Hippocampal formation (tissue), 2 donors: ENCODE measurements around the gene EDRF1.
"Not testable (repeated sequence)": the region's sequence is repeated elsewhere in the genome, so short reads cannot be mapped to it uniquely, and the experiment has no call there.

ENCODE experiments used
- DNase-seq, 2 donors: peaks; one replicate each; lab custom pipeline; 2025; lab: John Stamatoyannopoulos, UW

Gene EDRF1

DNA sequence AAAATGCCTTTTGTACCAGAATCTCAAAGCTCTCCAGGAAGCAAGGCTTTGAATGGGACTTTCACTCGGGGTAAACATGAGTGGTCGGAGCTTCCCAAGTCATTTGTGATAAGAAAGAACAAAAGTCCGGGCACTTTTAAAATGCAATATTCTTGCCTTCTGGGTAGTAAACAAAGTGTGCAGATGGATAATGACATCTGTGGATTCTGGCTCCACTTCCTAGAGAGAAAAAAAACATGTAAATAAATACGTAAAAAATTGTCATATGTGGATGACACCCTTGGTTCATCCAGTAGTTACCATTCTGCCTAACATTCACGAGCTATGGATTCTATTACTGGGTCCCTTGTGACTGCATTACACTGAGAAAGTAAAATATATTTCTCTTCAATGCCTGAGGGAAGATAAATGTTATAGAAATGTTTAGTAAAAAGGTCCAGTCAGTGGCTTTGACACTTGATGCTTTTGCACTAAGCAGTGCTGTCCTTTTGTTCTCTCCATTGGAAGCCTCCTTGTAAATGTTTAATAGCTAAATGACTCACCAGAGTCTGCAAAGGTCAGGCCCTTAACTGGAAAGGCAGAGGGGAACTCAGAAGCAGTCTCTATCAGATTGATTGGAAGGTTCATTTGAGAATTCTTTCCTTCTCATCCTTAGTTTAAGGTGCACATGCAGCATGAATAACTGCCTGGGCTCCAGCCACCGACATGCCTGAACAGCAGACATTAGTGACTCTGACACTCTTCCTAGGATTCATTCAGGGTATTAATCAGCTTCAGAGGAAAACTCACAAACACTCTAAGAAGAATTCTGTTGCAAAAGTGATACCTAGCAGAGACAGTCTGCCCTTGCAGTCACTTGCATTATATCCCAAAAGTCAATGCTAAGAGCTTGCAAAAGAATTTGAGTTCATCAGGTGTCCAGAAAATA, 11.7 kb upstream of the EDRF1 start:
- DNase-seq = no peak

DNA sequence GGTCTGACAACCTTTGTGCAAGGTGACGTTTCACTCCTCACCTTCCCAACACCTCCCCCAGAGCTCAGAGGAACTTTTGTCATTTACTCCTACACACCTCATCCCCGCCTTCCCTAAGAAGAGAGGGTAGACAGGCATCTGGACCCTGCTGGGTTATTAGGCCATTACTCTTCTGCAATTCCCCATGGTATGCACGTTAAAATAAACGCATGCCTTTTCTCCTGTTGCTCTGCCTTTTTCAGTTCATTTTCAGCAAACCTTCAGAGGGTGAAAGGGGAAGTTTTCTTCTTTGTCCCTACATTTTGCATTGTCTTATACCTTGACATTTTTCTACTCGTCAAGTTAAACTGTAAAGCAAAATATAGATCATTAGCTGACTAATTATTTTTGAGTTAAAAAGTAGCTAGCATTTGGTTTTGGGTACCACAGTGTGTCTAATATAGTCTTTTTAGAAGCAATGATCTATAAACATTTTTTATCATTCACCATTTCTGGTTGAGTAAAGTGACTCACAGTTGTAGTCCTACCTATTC, 10.5 kb upstream of the EDRF1 start:
- DNase-seq = no peak

DNA sequence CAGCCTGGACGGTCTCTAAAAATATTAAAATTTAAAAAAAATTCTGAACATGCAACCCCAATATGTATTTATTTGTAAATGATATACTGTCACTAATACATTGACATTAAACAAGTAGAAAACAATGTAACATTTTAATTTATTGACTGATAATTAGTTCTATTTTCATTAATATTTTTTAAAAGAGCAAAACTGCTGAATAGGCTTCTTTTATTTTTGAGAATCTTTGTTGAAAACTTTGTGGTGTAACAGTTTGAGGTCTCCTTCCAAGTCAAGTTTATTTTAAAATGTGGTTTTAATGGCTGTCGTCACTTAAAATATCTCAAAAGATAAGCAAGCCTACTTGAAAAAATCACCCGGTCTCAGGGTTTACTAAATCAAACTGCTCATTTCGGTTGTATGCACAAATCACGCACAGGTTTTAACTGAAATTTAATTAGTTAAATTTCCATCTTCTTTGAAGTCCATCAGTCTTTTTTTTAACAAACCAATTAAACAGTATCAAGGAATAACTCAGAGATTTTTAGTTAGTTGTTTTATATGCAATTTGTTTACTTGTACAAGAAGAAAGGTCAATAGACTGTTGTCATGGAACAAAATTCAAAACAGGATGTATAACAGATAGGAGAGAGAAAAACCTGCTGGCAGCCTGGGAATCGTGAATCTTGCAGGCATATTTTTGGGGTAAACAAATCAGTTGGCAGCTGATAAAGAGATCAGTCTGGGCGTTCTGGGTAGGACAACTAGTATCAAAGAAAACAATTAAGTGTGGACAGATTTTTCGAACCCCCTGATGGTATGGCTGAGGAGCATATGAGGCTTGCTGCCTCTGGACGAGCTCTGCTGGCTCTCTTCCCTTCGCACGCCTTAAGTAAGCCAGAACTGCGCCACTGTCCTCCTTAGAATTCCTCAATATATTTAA, 9.7 kb upstream of the EDRF1 start:
- no peak for DNase-seq

DNA sequence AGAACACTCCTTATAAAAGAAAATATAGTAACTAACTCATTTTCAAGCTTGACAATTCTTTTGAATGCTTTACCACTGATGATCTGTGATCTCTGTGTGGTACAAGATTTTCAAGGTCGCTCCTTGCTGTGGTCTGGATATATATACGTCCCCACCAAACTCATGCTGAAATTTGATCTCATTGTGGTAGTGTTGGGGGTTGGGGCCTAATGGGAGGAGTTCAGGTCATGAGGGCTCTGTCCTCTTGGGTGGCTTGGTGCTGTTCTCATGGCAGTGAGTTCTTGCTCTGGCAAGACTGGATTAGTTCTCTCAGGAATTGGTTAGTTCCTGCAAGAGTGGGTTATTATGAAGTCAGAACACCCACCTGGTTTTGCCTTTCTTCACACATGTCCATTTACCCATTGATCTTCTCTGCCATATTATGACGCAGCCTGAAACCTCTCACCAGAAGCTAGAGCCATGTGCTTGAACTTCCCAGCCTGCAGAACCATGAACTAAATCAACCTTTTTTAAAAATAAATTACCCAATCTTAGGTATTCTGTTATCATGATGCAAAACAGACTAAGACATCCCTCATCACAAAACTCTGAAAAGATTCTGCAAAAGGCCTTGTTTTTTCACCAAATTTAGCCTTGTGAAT, 8.3 kb upstream of the EDRF1 start:
- DNase-seq = no peak

DNA sequence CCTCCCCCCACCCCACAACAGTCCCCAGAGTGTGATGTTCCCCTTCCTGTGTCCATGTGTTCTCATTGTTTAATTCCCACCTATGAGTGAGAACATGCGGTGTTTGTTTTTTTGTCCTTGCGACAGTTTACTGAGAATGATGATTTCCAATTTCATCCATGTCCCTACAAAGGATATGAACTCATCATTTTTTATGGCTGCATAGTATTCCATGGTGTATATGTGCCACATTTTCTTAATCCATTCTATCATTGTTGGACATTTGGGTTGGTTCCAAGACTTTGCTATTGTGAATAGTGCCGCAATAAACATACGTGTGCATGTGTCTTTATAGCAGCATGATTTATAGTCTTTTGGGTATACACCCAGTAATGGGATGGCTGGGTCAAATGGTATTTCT, 4.8 kb upstream of the EDRF1 start:
- not testable (repeated sequence) for DNase-seq

DNA sequence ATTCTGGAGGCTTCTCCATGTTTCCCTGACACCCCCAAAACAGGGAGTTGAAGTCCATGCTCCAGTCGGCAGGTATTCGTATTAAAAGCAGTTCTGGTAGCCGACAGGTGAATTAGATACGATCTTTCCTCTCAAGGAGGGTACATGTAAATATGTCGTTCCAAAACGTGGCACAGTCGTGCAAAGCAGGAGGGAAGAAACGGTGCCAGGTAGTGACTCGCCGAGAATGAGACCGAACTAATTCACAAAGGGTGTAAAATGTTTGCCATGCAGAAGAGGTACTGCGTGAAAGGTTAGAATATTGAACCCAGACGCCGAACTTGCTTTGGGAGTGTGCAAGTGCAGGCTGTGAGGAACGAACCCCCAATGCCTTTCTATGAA, 483 bp downstream of the EDRF1 start:
- no peak for DNase-seq

DNA sequence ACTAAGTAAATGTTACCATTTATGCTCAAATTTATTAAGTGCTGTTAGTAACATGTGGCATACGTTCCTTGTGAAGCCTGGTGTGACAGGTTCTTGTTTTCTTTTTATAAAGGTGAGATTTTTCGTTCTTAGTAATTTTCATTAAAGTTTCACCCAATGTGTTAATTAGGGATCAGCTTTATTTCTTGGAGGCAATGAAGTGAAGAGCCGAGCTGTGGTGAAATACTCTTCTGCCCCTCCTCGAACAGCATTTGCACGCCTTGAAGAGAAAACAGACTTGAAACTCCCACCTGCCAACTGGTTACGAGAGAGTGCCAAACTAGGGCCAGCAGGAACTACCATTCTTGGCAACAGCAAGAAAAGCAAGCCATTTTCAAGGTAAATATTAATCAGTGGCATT, 1.5 kb downstream of the EDRF1 start:
- DNase-seq = no peak

DNA sequence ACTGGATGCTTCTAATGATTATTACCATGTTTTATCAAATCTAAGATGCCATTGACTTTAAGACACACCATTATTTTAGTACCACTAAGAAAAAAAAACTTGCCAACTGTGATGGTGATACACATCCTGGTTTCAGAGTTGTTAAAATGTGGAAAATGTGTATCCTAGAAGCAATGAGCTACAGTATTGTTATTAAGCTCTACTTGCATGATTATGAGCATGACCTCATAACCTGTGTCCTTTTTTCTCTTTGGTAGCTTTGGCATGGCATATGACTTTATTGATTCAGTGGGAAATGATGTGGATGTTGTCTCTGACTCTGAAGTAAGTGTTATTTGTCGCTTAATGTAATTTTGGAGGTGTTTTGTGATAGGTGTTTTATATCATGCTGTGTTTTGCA, 3.3 kb downstream of the EDRF1 start:
- no peak for DNase-seq

DNA sequence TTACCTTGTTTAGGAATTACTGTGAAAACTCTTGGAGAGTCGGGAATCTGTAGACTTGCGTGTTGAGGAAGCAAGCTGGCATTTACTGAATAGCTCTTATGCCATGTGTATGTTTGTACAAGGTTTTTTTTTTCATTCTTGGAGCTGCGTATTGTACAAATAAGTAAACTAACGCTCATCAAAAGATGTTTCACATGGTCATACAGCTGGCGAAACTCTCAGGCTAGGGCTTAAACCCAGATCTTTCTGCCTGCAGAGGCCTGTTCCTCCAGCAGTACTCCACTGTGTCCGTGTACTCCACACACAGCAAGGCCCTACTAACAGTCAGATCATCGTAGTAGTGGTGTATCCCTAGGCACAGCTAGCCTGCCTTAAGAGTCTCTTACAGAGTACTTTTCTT, 7.4 kb downstream of the EDRF1 start:
- no peak for DNase-seq

DNA sequence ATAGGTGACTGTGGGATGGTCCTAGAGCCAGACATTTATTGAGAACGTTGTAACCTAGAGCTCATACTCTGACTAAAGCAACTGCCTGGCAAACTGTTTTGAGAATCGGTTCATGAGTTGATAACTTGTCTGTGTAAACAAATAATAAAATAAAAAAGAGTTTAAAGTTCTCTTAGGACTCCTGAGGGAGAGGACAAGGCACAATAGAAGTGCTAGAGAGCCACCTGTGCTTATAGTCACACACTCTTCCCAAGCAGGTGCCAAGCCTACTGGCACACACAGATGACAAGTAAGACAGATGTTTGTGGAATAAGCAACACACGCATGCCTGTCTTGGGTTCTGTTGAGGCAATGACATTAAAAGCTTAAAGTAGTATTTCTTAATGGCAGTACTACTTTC, 7.9 kb downstream of the EDRF1 start:
- DNase-seq = no peak

DNA sequence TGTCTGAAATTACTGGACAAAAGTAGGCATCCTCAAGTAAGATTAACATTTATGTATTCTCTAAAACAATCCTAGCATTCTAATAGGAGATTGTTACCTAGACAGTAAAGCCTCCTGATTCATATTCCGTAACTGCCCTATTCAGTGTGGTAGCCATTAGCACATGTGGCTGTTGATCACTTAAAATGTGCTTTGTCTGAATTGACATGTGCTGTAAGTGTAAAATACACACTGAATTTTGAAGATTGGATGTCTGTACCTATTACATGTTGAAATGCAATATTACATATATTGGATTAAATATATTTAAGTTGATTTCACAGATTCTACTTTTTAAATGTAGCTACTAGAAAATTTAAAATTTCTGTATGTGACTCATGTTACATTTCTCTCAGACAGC, 14.6 kb downstream of the EDRF1 start:
- DNase-seq = no peak

DNA sequence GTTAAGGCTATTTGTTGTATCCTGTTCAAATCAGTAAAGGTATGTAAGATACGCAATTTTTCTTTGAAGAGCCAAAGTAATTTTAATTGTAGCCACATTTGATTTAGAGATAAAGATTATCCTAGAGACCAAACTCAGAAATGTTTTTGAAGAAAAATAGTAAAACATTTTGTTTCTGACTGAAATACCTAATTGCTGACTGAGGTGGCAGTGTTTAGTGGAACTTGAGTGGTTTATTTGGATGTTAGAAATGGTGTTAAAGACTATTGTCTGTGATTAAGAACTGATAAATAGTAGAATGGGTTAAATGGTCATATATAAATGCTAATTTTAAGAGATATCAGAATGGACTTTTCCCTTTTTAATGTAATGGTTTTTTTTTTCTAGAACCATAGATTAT, 15.3 kb downstream of the EDRF1 start:
- no peak for DNase-seq

DNA sequence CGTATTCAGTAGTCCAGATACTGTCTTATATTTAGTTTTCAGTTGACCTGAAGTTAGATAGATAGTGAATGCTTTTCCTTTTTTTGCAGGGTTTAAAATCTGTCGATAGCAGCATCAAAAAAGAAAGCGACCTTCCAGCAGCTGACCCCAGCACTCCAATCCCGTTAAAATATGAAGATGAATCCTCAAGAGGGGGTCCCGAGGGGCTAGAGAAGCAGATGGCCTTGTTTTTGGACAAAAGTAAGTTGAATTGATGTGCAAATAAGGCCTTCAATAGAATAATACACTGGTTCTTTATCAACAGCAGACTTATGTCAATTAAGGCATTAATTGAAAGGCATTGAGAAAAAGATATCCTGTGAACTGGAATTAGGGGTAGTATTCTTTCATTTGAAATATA, 18.7 kb downstream of the EDRF1 start:
- no peak for DNase-seq

DNA sequence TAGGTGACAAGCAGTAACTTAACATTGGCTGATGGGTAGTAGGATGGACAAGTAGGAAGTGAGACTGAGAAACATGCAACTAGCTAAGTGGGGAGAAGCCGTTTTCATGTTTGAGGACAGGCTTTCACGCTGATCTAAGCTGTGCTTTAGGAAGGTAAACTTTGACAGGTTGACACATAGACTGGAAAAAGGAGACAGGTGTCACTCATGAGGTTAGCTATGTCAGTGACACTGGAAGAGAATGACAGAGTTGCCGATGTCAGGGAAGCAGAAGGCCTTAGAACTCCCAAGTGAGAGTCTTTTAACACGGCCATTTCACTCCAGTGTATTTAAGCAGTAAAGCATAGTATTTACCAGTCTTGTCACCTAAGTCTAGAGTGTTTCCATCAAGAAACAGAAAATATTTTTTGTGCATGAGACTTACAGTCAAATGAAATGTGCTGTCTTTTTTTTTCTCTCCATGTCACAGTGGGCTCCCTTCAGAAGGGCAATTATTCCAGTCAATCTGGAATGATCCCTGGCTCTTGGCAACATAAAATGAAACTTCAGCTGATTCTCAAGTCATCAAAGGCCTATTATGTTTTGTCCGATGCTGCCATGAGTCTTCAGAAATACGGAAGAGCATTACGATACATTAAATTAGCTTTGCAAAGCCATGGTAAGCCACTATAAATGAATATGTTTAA, 20.6 kb downstream of the EDRF1 start:
- no peak for DNase-seq

DNA sequence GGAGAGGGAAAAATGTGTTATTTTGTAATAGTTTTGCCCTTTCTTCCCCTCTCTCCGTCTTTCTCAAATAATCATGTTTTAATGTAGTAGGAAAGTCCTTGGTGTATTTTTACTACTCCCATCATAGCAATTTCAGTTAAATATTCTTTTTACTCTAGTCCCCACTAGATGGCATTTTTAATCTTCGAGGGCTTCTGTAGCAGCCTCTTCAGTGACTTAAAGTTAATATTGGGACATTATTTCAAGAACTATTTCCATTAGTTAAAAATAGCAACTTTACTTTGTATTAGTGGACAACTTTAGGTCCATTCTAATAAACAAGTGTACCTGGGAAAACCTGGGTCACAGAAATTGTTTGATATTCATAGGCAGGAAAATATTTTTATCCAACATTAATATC, 23.0 kb downstream of the EDRF1 start:
- no peak for DNase-seq

DNA sequence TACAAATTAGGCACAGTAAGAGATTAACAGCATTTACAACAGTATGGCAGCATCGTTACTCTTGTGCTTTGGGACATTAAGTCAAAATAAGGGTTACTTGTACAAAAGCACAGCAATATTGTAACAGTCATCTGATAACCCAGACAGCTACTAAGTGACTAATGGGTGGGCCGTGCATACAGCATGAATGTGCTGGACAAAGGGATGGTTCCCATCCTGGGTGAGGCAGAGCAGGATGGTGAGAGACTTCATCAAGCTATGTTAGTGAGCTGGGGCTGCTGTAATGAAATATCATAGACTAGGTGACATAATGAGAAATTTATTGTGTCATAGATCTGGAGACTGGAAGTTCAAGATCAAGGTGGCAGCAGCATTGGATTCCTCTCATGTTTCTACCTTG, 25.4 kb downstream of the EDRF1 start:
- no peak for DNase-seq

DNA sequence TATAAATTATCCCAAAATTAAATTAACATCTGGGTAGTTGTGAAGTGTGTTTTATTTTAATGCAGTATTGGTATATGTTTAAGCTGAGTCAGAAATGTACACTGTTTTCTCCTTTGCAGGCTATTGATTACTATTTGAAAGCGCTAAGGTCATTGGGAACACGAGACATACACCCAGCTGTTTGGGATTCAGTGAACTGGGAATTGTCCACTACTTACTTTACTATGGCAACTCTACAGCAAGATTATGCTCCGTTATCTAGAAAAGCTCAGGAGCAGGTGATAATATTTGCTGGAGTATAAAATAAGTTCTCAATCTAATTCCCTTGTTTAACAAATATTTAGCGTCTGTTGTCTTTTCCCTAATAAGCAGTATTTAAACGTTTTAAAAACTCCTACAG, 27.9 kb downstream of the EDRF1 start:
- DNase-seq = no peak

DNA sequence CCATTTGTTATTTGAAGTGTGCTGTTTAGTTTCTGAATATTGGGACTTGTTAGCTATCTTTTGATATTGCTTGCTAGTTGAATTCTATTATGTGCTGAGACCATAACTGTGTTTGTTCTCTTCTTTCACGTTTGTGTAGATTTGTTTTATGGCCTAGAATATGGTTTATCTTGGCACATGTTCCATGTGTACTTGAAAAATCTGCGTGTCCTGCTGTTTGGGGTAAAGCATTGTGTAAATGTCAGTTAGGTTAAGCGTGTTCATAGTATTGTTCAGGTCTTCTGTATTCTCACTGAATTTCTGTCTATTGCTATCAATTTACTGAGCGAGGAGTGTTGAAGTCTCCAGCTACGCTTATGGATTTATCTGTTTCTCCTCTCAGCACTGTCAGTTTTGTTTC, 36.7 kb downstream of the EDRF1 start:
- no peak for DNase-seq

DNA sequence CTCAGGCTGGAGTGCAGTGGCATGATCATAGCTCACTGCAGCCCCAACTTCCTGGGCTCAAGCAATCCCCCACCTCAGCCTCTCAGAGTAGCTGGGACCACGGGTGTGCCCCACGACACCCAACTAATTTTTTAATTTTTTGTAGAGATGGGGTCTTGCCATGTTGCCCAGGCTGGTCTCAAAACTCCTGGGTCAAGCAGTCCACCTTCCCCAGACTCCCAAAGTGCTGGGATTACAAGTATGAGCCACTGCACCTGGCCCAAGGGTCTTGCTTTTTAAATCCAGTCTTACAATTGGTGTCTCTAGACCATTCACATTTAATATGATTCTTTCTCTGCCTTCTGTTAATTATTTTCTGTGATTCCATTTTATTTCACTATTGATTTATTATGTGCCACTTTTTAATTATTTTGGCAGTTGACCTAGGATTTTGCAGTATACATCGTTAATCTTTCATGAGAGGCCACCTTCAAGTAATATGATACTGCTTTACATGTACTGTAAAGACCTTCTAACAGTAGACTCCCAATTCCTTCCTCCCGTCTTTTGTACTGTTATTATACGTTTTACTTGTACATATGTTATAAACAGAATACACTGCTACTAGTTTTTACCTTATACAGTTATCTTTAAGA, 37.5 kb downstream of the EDRF1 start:
- no peak for DNase-seq

DNA sequence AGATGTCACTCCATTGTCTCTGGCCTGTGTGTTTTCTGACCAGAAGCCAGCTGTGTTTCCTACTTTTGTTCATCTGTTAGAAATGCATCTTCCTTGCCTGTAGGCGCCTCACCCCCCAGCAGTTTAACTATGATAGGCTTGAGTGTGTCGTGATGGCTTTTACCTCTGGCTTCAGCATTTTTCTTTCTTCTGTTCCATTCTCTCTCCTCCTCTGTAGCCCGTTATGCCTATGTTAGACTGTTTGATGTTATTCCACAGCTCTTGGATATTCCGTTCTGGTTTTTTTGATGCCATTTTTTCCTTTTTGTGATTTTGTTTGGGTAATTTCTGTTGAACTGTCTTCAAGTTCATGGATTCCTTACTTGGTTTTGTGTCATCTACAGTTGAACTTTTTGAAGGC, 38.2 kb downstream of the EDRF1 start:
- DNase-seq = no peak

DNA sequence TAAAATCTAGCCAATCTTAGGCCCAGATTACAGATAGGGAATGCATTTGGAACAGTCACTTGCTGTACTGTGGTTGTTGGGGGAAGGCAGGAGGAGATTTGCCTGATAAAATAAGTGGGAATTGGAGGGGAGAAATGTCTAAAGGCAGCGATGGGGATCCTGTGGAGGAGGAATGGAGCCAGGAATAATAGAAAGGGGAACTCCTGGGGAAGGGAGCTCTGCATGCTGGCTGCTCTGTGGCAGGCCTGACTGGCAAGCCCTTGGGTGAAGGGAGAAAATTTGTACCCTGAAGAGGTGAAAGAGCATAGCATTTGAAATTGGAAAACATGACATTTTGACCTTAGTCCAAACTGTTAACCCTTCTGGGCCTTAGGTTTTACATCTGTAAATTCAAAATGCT, 42.5 kb downstream of the EDRF1 start:
- no peak for DNase-seq
